CD4-positive, alpha-beta T cell treated with Interleukin-4 for 1 hour (primary cell): ENCODE data around the gene GXYLT2.
A peak's percentile ranks its signal among the peaks of the same experiment; 100 is the strongest.

Source experiments
- DNase-seq, 2 donors: peaks; one replicate each; pipeline ENCODE4 v3.0.0-alpha.2; 2020 to 2022

Gene GXYLT2

DNA sequence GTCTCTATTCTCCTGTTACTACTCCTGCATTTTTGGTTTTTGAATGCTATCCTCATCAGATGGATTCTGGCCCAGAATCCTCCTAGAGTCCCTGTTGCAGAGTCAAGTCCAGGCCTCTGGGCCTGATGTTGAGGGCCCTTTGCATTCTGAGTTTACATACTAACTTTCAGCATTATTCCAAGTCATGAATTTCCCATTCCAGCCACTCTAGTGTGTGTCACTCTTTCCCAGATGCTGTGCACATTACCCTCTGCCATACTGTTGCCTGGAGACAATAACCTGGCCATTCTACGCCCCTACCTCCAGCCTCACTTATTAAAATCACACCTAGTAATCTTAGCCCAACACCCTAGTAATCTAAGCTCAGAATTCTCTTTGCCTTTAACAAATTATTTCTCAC, 53.4 kb downstream of the GXYLT2 start:
- no peak for DNase-seq

DNA sequence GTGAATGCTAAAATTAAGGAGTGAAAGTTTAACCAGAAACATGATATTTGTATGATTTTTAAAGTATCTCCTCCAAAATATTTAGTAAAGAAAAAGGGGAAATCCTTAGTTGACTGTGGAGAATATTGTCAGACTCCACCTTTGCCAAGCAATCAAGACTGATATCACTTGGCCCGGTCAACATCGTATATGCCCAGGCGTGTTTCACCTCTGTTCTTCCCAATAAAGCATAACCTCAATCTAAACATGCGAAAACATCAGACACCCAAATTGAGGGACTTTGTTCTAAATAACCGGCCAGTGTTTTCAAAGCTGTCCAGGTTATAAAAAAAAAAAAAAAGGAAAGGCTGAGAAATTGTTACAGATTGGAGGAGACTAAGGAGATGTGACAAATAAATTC, 54.6 kb downstream of the GXYLT2 start:
- DNase-seq: no peak

DNA sequence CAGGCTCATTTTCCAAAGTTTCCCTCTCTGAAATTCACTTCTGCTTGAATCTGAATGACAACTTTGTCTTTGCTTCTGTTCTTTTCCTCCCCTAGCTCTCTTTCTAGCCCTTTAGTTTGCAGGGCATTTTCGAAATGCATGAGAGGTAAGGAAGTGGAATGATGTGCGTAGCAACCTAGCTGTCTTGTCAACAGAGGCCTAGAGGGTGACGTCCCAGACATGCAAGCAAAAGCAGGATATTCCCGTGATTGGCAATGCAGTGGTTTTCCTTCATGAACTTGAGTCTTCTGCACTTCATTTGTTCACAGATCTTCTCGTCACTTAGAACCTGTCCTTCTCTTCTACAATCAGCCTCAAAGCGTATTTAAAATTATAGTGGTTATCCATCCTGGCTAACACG, 56.9 kb downstream of the GXYLT2 start:
- no peak for DNase-seq

DNA sequence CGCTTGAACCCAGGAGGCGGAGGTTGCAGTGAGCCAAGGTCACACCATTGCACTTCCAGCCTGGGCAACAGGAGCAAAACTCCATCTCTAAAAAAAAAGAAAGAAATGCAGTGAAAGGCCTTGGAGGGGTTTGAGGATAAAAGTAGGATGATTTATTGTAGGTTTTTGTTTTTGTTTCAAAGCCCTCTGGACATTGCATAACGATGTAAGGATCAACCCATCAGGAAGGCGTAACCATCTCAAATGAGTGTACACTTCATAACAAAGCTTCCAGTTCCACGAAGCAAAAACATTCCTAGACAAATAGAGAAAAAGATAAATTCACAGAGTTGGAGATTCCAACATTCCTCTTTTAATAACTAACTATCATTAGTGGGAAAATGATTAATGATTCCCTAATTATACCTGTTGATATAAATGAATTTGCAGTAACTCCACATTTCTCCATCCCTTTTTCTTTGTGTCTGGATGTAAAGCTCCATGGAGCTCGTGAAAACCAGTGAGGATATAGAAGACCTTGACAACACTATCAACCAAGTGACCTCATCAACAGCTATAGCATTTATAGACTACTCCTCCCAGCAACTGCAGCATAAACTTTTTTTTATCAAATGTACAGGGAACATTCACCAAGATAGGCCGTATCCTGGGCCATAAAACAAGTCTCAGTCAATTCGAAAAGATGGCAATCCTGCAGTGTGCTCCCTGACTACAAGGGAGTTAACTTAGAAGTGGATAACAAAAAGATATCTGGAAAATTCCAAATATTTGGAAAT, 60.1 kb downstream of the GXYLT2 start:
- DNase-seq: no peak

DNA sequence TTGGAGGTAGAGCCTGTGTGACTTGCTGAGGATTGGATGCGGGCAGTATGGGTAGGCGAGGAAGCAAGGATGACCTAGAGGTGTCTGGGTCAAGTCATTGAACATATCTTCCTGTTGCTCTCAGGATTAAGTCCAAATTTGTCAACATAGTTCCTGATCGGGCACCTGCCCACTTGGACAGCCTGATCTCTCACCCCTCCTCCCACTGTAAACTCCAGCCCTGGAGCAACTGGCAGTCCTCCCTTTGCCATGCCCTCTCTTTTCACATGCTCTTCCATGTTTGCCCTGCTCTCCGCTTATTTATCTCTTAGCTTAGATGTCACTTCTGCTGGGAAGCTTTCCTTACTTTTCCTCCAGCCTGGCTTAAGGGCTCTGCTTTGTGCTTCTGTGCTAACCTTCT, 61.2 kb downstream of the GXYLT2 start:
- no peak for DNase-seq

DNA sequence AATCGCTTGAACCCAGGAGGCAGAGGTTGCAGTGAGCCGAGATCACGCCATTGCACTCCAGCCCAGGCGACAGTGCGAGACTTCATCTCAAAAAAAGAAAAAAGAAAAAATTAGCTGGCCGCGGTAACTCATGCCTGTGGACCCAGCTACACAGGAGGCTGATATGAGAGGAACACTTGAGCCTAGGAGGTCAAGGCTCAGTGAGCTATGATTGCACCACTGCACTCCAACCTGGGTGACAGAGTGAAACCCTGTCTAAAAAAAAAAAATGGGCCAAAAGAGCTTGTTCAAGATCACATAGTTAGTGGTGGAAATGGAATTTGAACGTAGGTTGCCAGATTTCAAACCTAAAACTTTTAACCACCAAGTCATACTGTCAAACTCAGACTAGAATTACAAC, 62.5 kb downstream of the GXYLT2 start:
- no peak for DNase-seq

DNA sequence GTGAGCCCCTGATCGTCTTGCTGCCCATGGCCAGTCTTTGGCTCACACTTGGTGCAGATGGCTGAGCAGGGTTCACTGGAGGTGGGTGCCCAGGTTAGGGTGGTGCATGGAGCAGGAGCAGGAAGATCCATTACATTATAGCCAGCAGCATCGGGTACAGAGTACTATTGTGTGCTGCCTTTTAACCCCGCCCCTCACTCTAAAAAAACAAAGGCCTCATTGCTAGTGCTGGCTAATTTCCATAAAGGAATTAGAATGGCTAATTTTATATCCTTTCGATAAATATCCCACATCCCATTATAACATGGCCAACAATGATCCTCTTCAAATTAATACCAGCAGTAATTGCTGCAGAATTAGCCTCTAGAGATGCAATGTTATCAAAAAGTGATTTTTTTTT, 63.0 kb downstream of the GXYLT2 start:
- DNase-seq: no peak

DNA sequence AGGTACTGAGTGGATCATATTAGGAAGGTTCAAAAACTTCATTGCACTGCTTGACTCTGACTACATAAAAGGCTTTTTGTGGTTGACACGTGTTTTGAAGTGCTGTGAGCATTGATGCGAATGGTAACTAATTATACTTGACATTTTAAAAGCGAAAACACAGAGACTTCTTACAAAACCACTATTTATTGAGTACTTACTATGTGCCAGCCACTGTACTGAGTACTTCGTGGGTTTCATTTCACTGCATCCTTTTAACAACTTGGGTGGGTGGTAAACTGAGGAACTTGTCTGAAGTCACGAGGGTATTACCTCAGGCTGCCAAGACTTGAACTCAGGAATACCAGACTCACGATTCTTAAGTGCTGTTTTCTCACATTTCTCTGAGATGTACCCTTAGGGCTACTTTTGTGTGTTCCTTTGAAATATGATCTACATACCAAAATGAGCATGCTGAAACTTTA, 63.4 kb downstream of the GXYLT2 start:
- no peak for DNase-seq

DNA sequence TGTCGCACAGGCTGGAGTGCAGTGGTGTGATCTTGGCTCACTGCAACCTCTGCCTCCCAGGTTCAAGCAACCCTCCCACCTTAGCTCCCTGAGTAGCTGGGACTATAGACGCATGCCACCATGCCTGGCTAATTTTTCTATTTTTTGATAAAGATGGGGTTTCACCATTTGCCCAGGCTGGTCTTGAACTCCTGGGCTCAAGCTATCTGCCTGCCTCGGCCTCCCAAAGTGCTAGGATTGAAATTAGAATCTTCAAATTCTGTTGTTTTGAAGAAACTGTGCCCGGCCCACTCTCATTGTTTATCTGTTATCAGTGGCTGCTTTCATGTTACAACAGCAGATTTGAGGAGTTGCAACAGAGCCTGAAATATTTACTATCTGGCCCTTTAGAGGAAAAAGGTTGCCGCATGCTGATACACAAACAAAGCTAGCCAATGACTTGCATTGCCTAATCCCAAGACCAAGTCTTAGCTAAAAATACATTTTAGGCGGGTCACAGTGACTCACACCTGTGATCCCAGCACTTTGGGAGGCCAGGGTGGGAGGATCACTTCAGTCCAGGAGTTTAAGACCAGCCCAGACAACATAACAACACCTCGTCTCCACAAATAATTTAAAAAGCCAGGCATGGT, 65.6 kb downstream of the GXYLT2 start:
- DNase-seq: no peak

DNA sequence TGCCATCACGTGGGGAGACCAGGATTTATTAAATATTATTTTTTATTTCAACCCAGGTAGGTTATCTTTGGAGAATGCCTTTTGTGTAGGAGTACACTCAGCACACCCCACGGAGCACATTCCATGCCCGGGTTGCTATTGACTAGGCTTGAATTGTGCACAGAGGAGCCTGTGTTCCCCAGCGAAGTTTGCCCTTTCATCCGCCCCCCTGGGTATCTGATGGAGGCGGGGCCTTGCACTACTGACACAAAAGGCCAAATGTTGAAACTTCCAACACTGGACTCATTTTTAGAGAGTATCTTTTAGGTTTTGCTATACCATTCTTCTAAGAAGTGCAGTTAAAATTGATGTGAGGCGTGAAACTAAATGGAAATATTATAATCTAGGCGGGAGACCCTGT, 69.5 kb downstream of the GXYLT2 start:
- no peak for DNase-seq

DNA sequence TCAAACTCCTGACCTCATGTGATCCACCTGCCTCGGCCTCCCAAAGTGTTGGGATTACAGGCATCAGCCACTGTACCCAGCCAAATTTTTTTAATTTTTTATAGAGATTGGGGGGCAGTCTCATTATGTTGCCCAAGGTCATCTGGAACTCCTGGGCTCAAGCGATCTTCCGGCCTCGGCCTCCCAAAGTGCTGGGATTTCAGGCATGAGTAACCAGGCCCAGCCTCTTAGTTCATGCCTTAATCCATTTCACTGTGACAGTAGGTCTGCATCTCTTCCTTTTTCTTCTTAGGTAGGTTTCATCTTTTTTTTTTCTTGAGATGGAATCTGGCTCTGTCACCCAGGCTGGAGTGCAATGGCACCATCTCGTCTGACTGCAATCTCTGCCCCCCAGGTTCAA, 71.5 kb downstream of the GXYLT2 start:
- DNase-seq: no peak

DNA sequence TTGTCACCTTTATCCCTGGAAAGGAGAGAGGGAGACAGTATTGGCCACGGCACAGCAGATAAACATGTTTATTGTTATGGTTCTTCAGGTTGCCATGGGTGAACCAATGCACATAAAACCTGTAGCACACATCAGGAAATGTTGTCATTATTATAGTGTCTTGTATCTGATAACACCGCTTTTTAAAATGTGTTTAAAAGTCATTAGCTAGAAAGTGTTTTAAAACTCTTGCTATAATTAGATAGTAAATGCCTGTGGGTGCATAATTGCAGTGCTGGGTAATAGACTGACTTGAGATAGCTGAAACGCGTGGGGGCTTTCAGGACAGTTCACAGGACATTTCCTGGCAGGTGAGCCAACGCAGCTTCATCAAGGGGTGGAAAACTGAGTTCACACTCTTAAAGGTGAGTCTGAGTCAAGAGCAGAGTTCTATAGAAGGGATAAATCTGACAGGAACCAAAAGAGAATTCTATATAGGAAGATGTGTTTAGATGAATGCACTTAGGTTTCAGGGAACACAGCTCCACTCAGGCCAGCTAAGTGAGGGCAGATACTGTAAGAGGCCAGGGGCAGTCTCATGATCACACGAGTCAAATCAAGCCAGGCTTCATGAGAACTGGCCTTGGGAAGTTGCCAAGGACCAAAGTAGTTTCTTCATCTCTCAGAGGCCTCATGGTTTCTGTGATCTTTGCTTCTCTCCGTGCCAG, 73.1 kb downstream of the GXYLT2 start:
- DNase-seq: peak in 1 of 2 donors; percentile 33

DNA sequence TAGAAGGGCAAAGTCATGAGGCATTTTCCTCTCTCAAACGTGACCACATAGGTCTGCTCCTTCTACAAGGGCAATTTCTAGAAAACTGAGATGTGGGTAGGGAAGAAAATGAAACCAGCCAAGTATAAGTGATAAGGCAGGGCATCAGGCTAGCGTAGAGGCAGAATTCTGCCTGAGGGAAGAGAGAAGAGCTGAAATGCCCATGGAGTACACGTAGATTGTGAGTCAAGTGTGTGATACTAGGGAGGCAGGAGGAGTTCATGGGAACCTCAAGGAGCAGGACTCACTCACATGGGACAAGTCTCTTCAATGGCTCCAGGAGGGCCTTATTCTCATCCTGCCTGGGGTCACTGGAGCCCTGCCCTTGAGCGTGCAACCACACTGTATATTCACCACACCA, 73.9 kb downstream of the GXYLT2 start:
- DNase-seq: no peak

DNA sequence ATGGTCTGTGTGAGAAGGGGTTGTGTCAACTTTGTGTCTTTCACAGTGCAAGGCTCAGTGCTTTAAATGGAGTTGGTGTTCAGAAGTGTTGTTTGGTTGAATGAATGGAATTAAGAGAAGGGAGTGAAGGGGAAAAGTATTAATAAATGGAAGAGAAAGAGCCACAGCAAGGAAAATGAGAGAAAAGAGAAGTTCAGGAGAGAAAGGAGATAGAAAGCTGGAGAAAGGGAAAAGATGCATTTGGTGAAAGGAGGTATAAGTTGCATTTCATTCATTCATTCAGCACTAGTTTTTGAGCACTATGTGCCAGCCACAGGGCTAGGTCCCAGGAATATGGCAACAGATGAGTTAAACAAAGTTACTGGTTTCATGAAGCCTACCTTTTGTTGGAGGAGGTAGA, 74.5 kb downstream of the GXYLT2 start:
- DNase-seq: no peak

DNA sequence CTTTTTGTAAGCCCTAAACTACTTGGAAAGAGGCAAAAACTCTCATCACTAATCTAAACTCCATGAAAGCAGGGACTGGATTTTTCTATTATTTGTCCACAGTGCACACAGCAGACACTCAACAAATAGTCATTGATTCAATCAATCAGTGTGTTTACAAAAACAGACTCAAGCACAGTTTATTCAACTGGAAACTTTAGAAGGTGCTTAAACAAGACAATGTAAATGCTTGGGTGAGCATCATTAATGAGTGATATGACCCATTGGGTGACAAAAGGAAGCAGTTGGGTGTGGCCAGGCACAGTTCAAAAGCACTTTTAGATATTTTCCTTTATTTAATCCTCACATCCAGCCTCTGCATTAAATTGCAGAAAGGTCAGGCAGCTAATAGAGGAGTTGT, 76.8 kb downstream of the GXYLT2 start:
- no peak for DNase-seq

DNA sequence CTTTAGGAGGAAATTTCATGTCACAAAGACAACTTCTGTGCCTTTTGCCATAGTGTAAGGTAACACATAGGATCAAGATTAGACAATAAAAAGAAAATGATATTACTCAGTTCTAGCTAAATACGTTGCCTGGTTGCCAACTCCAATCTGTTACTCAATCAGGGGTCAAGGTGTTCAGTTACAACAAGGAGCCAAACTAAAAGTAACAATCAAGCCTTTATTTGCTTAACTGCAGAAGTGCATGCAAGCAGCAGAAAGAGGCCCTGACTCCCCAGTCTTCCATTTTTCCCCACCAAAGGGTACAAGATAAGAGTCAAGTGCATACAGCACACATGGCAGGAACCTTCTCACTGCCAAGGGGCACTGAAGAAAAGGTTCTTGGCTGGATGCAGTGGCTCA, 80.4 kb downstream of the GXYLT2 start:
- DNase-seq: no peak

DNA sequence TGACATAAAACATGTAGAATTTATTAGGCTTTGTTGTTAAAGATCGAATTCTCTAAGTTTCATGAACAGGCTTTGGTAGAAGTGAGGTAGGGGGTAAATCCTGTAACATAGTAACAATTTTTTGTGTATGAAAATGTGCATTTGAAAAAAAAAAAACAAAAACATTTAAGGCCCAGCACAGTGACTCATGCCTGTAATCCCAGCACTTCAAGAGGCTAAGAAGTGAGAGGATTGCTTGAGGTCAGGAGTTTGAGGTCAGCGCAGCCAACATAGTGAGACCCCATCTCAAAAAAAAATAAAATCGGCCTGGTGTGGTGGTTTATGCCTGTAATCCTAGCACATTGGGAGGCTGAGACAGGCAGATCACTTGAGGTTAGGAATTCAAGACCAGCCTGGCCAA, 81.9 kb downstream of the GXYLT2 start:
- no peak for DNase-seq

DNA sequence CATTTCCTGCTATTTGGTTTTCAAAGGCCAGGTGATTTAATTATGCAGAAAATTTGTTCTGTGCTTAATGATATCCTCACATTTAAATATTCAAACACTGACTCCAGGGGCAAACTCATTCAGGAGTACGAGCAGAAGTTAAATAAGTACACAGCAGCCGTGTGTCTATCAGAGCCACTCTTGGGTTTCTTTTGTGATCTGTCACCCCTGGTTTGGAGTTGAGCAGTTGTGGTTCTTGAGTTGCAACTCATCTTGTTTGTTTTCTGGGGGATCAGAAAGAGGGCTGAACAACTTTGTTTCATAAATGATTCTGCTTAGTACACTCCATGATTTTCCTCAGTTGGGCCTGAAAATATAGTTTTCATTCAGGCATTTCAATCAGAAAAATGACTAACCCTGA, 83.1 kb downstream of the GXYLT2 start:
- no peak for DNase-seq

DNA sequence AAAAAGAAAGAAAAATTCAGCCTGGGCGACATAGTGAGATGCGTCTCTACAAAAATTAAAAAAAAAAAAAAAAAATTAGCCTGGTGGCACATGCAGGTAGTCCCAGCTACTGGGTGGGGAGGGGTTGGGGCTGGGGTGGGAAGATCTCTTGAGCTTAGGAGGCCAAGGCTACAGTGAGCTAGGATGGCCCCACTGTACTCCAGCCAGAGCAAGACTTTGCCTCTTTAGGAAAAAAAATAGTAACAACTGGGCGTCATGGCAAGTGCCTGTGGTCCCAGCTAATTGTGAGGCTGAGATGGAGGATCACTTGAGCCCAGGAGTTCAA, 84.8 kb downstream of the GXYLT2 start:
- no peak for DNase-seq

DNA sequence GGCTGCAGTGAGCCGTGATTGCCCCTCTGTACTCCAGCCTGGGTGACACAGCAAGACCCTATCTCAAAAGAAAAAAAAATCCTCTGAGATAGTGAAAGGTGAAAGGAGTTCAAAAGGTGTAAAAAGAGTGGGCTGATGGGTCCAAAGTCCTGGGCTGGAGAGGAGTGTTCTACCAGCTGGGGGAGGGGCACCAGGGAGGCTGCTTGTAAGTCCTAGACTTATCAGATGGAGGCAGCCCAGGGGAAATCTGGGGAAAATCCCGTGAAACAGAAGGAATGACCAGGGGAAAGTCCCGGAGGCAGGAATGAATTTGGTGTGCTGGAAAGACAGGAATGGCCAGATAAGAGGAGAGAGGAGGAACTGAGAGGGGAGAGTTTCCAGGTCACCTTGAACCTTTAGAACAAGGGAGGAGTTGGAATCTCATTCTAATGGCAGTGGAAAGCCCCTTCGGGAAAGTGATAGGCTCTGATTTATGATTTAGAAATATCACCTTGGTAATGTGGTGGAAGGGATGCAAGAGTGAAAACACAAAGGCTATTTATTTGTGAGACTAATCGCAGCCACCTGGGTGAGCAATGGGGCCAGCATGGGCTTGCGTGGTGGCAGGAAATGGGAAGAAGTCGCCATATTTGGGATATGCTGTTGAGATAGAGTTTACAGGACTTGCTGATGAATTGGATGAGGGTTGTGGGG, 85.3 kb downstream of the GXYLT2 start:
- DNase-seq: no peak

DNA sequence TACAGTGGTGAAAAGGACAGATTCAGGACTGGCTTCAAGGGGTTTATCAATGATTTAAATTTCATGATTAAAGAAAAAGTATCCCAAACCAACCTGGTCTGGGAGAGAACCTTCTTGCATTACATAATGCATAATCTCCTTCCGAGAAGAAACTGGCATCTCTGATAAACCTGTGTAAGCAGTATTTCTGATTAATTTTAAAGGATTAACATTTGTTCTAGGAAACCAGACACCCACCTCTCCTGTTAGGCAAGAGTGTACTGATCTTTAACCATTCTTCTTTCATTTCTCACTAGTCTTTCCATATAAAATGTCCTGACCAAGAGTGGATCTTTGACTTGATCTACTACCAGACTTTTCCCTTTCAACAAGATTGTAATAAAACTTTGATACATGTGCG, 85.9 kb downstream of the GXYLT2 start:
- DNase-seq: no peak

DNA sequence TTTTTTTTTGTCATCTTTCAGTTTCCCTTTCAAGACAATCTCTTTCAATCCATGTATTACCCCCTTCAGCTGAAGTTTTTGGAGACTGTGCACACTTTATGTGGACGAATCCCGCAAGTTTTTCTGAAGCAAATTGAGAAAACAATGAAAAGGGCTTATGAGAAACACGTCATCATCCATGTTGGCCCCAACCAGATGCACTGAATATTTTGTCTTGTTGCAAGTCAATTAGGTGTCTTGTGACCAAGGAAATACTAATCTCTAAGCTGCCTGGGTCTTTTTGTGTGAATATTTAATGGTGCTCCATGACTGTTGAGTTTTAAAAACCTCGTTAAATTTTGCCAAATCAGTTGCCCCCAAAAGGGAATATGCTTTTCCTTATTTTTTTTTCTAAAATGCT, 87.1 kb downstream of the GXYLT2 start:
- DNase-seq: no peak

DNA sequence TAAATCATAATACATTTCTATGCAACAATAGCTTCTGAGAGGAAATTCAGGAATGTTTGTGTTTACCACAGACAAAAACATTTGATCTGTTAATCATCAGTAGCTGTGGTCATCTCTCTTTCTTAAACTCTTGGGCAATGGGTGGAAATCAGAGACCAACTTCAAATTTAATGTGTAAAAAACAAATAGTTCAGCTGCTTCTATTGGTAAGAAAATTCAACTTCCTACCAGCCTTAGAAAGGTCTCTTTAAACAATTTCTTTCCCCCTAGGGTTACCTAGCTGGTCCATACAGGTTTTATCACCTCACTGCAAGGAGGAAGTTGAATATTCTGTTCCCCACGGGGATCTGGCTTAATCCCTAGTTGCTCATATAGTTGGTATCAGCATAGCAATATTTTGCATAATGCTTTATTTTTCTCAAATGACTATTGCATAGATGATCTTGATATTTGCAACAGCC, 88.5 kb downstream of the GXYLT2 start:
- no peak for DNase-seq
